Pancreas (tissue), 10 donors: ENCODE results near the gene IPCEF1. TPM values are rescaled to one million over a fixed set of nuclear protein-coding genes. Genes with fewer than 3 reads are reported as not detected.
"Not testable (repeated sequence)": the region's sequence is repeated elsewhere in the genome, so short reads cannot be mapped to it uniquely, and the experiment has no call there.

ENCODE experiments used
- ATAC-seq, 4 donors: fragments of 200-7000 bp; cut with Tn5 transposase; one replicate each; pipeline versions ENCODE4 v1.8.0 to v1.9.1; 2020; ENCODE audit warnings: mild to moderate bottlenecking in 4 of 4, moderate library complexity in 4 of 4
- DNase-seq, 6 donors: peaks; one replicate each; pipeline ENCODE4 v3.0.0-alpha.2; 2020
- FAIRE-seq: peaks from 2 replicates; lab custom pipeline; 2012; peaks lifted over from hg19 to GRCh38; lab: Jason Lieb, UNC
- H3K27ac ChIP-seq, 4 donors: fragments of 200-600 bp; sonication (generic); 1 replicate in 3 of 4; 2 replicates in 1 of 4; pipeline versions ENCODE4 v1.5.0 to v1.8.0; 2020
- H3K27me3 ChIP-seq, 4 donors: fragments of 200-600 bp; one replicate each; pipeline ENCODE4 v1.8.0; 2021
- H3K36me3 ChIP-seq, 3 donors: fragments of 200-600 bp; sonication (generic) in 1 of 3; one replicate each; pipeline versions ENCODE4 v1.5.0 to v1.8.0; 2020 to 2021
- H3K4me1 ChIP-seq, 3 donors: fragments of 200-600 bp; one replicate each; pipeline ENCODE4 v1.8.0; 2021
- H3K4me3 ChIP-seq, 4 donors: fragments of 200-600 bp; sonication (generic) in 2 of 4; one replicate each; pipeline versions ENCODE4 v1.5.0 to v1.8.0; 2020 to 2021
- H3K9me3 ChIP-seq, 4 donors: fragments of 200-600 bp; one replicate each; pipeline ENCODE4 v1.8.0; 2021
- CTCF ChIP-seq, 4 donors: fragments of 200-600 bp; sonication (generic) in 3 of 4; IDR thresholded peaks; one replicate each; pipeline versions ENCODE4 v1.5.0 to v1.8.0; 2021; ENCODE audit warnings: antibody characterized with exemption in 4 of 4
- WGBS, 2 donors: extraction: QIAGEN DNeasy Blood & Tissue Kit; methylation state at CpG; one replicate each; pipeline ENCODE4 v1.1.7; 2013; 5-methylcytosine and 5-hydroxymethylcytosine counted together
- intact Hi-C, 3 donors: fragments of 100-400 bp; cut with DNase I; formaldehyde crosslinking; loops; one replicate each; pipeline versions ENCODE4 v1.11.1 to v1.14.2; 2022
- polyA plus RNA-seq, 2 donors: library from polyadenylated mRNA; stranded (reverse); fragments of 200-250 nt; gene quantifications; one replicate each; pipeline ENCODE4 v1.2.3, GENCODE V29; 2013
- total RNA-seq, 6 donors: library from RNA; stranded (reverse); fragmentation: NEBNext Ultra II Directional in 4 of 6; extraction: Animal tissue kit (Norgen Biotek cat#: 25700) in 4 of 6; gene quantifications; one replicate each; pipeline versions ENCODE4 v1.2.1 to v1.2.4, GENCODE V29; 2021 to 2023
- donor health status: healthy with polysubstance abuse.
- donor health status: DM: no; HTN: no; CAD: no; lungs with moderate emphysema.
- donor health status: DM: no; HTN: no; CAD: no.
- donor health status: control.
- donor health status: control.
- donor health status: Bipolar disorder and iron deficiency.
- donor health status: DM: yes; HTN: yes; CAD: no.
- donor health status: DM: no; HTN: no; CAD: no.
- donor health status: DM: no; HTN: no; CAD: no.
- donor health status: DM: yes; HTN: yes; CAD: no.

IPCEF1 gene
- total and polyA plus RNA-seq, 8 donors: 0.53 to 4.4 (median 1.8) TPM

- intact Hi-C loops: no loop called here
- TF ChIP-seq CTCF (IDR thresholded peaks at IDR 0.05): no peak
- Histone ChIP-seq H3K27ac (no peak overlapping the region), H3K27me3 (no peaks in the 10 kb centered on the region), H3K9me3 (no peaks in the 10 kb centered on the region), H3K4me3 (no peak overlapping the region), H3K36me3 (no peaks in the 10 kb centered on the region), H3K4me1 (no peaks in the 10 kb centered on the region)
- no peak for ATAC-seq
- FAIRE-seq: no peak
- DNase-seq: no peak
- WGBS, 2 donors: 74 to 80% methylated on average over 7 of the region's 7 CpGs
These were observed 48.7 kb downstream of the IPCEF1 start for GRCh38 chr6:154307696-154308425.

- H3K27me3 ChIP-seq, H3K27ac ChIP-seq, H3K9me3 ChIP-seq, H3K36me3 ChIP-seq, ATAC-seq, DNase-seq, FAIRE-seq, H3K4me3 ChIP-seq, intact Hi-C loops, H3K4me1 ChIP-seq: not testable (repeated sequence)
- 90 to 91% methylated on average over 6 of the region's 6 CpGs for WGBS, 2 donors
These were observed 49.5 kb downstream of the IPCEF1 start for GRCh38 chr6:154307147-154307546.

- H3K27ac ChIP-seq: no peak overlapping the region
- no peaks in the 10 kb centered on the region for H3K36me3 ChIP-seq
- no peak overlapping the region for H3K4me3 ChIP-seq
- intact Hi-C loops: no loop called here
- 96 to 97% methylated on average over 4 of the region's 4 CpGs for WGBS, 2 donors
- no peak for TF ChIP-seq CTCF (IDR thresholded peaks at IDR 0.05)
- H3K9me3 ChIP-seq: no peaks in the 10 kb centered on the region
- no peak for FAIRE-seq
- H3K27me3 ChIP-seq: no peaks in the 10 kb centered on the region
- no peaks in the 10 kb centered on the region for H3K4me1 ChIP-seq
- no peak for DNase-seq
- no peak for ATAC-seq
These were observed 49.9 kb downstream of the IPCEF1 start for GRCh38 chr6:154306696-154307095.

DNA sequence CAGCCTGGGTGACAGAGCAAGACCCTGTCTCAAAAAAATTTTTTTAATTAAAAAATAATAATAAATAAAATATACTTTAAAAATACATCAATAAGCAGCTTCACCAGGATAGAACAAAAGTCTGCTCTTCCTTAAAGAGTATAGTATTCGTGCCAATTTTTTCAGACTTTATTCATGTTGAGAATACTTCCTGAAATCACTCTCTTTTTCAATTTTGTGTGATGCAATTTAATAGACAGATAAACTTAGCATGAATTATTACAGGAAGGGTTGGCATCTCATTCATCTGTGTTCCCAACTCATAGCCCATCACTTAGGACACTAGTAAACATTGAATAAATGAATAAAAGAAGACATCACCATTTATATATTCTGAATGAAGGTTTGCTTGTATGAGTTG, 52.4 kb downstream of the IPCEF1 start:
- TF ChIP-seq CTCF (IDR thresholded peaks at IDR 0.05): no peak
- no peaks in the 10 kb centered on the region for H3K4me1 ChIP-seq

DNA sequence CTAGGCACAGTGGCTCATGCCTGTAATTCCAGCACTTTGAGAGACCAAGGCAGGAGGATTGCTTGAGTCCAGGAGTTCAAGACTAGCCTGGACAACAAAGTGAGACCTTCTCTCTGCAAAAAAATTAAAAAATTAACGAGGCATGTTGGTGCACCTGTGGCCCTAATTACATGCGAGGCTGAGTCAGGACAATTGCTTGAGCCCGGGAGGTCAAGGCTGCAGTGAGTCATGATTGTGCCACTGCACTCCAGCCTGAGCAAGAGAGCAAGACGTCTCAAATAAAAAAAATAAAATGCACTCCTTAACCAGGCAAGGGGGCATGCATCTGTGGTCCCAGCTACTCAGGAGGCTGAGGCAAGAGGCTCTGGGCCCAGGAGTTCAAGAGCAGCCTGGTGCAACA, 53.0 kb downstream of the IPCEF1 start:
- 72 to 75% methylated on average over 4 of the region's 4 CpGs for WGBS, 2 donors
- ATAC-seq, H3K4me3 ChIP-seq, H3K9me3 ChIP-seq, intact Hi-C loops, H3K4me1 ChIP-seq, H3K27ac ChIP-seq, FAIRE-seq, H3K36me3 ChIP-seq, H3K27me3 ChIP-seq, DNase-seq: not testable (repeated sequence)

More for the DNA sequence above, 52.4 kb downstream of the IPCEF1 start:
- ATAC-seq: no peak
- Histone ChIP-seq H3K4me3 (no peak overlapping the region), H3K27me3 (no peaks in the 10 kb centered on the region), H3K36me3 (no peaks in the 10 kb centered on the region), H3K9me3 (no peaks in the 10 kb centered on the region), H3K27ac (no peak overlapping the region)
- 75 to 94% methylated on average over 1 of the region's 1 CpG for WGBS, 2 donors
- intact Hi-C loops: no loop called here
- DNase-seq: no peak
- no peak for FAIRE-seq
